GM12878 (cell line): ENCODE measurements around the gene CDC20B. TPM values are rescaled to one million over a fixed set of nuclear protein-coding genes. Genes with fewer than 3 reads are reported as not detected.

Experiments
- ATAC-seq: fragments of 200-7000 bp; cut with Tn5 transposase; 3 replicates; pipeline ENCODE4 v1.9.1; 2020; ENCODE audit warnings: mild to moderate bottlenecking, moderate library complexity
- BruUV-seq: library from RNA; stranded (reverse); fragments of 400-500 nt; replicated peaks from 2 replicates; lab custom pipeline; 2021; lab: Mats Ljungman, UMichigan
- CTCF ChIA-PET: fragments of 300-600 bp; sonication (Branson Sonifier 250); formaldehyde crosslinking; extraction: SDS; loops from one replicate; lab custom pipeline; 2021; ENCODE audit warnings: inconsistent platforms; lab: Yijun Ruan, JAX
- POLR2A ChIA-PET: fragments of 350-600 bp; formaldehyde crosslinking; extraction: SDS; loops from one replicate; lab custom pipeline; 2021; ENCODE audit warnings: inconsistent platforms; lab: Charles Lee
- RAD21 ChIA-PET: fragments of 300-600 bp; sonication (Branson Sonifier 250); formaldehyde crosslinking; loops from one replicate; lab custom pipeline; 2023; ENCODE audit warnings: antibody characterized with exemption; ENCODE audit not compliant: unreplicated experiment; lab: Charles Lee
- SMC1A ChIA-PET: fragments of 300-600 bp; sonication (Branson Sonifier 250); formaldehyde crosslinking; loops from one replicate; lab custom pipeline; 2023; ENCODE audit not compliant: unreplicated experiment, uncharacterized antibody; lab: Charles Lee
- DNase-seq: peaks from one replicate; pipeline ENCODE4 v3.0.0-alpha.2; 2011; ENCODE audit warnings: low read depth, low spot score
- FAIRE-seq: peaks from 3 replicates; lab custom pipeline; 2011; peaks lifted over from hg19 to GRCh38; lab: Jason Lieb, UNC
- H2AFZ ChIP-seq: 2 replicates; pipeline ENCODE4 v1.6.0; 2011; ENCODE audit warnings: low read depth, low read length, control low read depth; ENCODE audit not compliant: control insufficient read depth
- H3K27ac ChIP-seq: 2 replicates; pipeline ENCODE4 v1.5.1; 2011; ENCODE audit warnings: control low read depth; ENCODE audit not compliant: control insufficient read depth, insufficient read depth
- H3K27me3 ChIP-seq, 2 experiments: replicated peaks in 1 of 2; 2 replicates each; pipeline versions ENCODE4 v1.6.0 to v1.6.1; 2011; ENCODE audit warnings: low read length in 1 of 2; ENCODE audit not compliant: control insufficient read depth in 2 of 2, insufficient read depth in 2 of 2
- H3K36me3 ChIP-seq, 2 experiments: 2 replicates each; pipeline ENCODE4 v1.5.1; 2011; ENCODE audit warnings: low read length in 1 of 2; ENCODE audit not compliant: control insufficient read depth in 2 of 2, insufficient read depth in 2 of 2
- H3K4me1 ChIP-seq: 2 replicates; pipeline ENCODE4 v1.6.1; 2011; ENCODE audit warnings: mild to moderate bottlenecking, low read length, moderate library complexity, mixed read lengths; ENCODE audit not compliant: control insufficient read depth, insufficient read depth
- H3K4me2 ChIP-seq: 2 replicates; pipeline ENCODE4 v1.6.0; 2011; ENCODE audit warnings: control low read depth; ENCODE audit not compliant: control insufficient read depth, insufficient read depth
- H3K4me3 ChIP-seq: fragments of 200-600 bp; sonication (generic); 2 replicates; pipeline ENCODE4 v1.5.1; 2016
- H3K79me2 ChIP-seq: 2 replicates; pipeline ENCODE4 v1.6.0; 2011; ENCODE audit warnings: low read length; ENCODE audit not compliant: control insufficient read depth, insufficient read depth
- H3K9ac ChIP-seq: 2 replicates; pipeline ENCODE4 v1.8.0; 2011; ENCODE audit warnings: low read length, control low read depth, mixed read lengths; ENCODE audit not compliant: control insufficient read depth, insufficient read depth
- H3K9me3 ChIP-seq: replicated peaks from 3 replicates; pipeline ENCODE4 v1.5.1; 2011; ENCODE audit warnings: mild to moderate bottlenecking, low read length; ENCODE audit not compliant: control insufficient read depth, insufficient read depth
- H4K20me1 ChIP-seq: 2 replicates; pipeline ENCODE4 v1.6.0; 2011; ENCODE audit not compliant: control insufficient read depth, insufficient read depth
- ATF7 ChIP-seq: fragments of 450-650 bp; IDR thresholded peaks from 2 replicates; pipeline ENCODE4 v1.6.1; 2016; ENCODE audit warnings: low read depth, mild to moderate bottlenecking
- BHLHE40 ChIP-seq, 2 experiments: fragments of 450-650 bp in 1 of 2; IDR thresholded peaks; 2 replicates each; pipeline ENCODE4 v1.6.1; 2011 to 2017; ENCODE audit warnings: low read depth in 2 of 2, borderline replicate concordance in 1 of 2, improper control_type of control experiment in 1 of 2, low read length in 1 of 2, mild to moderate bottlenecking in 1 of 2
- BMI1 ChIP-seq: fragments of 450-650 bp; IDR thresholded peaks from 2 replicates; pipeline ENCODE4 v1.6.1; 2016; ENCODE audit warnings: mild to moderate bottlenecking, moderate library complexity, borderline replicate concordance
- DPF2 ChIP-seq: fragments of 450-650 bp; IDR thresholded peaks from 2 replicates; pipeline ENCODE4 v1.6.1; 2017; ENCODE audit warnings: mild to moderate bottlenecking
- GABPA ChIP-seq: IDR thresholded peaks from 2 replicates; pipeline ENCODE4 v1.6.1; 2014; ENCODE audit warnings: antibody characterized with exemption, low read depth, mild to moderate bottlenecking, inconsistent platforms
- IKZF1 ChIP-seq: fragments of 450-650 bp; conservative IDR thresholded peaks from 2 replicates; pipeline ENCODE4 v1.6.1; 2017; ENCODE audit warnings: antibody characterized with exemption, mild to moderate bottlenecking
- KAT2A ChIP-seq: conservative IDR thresholded peaks from 2 replicates; pipeline ENCODE4 v1.6.1; 2011; ENCODE audit warnings: low read depth, low read length; ENCODE audit not compliant: control insufficient read depth
- KDM1A ChIP-seq: fragments of 200-600 bp; sonication (generic); IDR thresholded peaks from 2 replicates; pipeline ENCODE4 v1.6.1; 2016; ENCODE audit warnings: borderline replicate concordance
- LARP7 ChIP-seq: fragments of 450-650 bp; IDR thresholded peaks from 2 replicates; pipeline ENCODE4 v1.6.1; 2017; ENCODE audit warnings: mild to moderate bottlenecking
- NR2C2 ChIP-seq: IDR thresholded peaks from 2 replicates; pipeline ENCODE4 v1.6.1; 2011; ENCODE audit warnings: borderline replicate concordance, low read depth; ENCODE audit not compliant: control insufficient read depth, insufficient read length
- NR2F1 ChIP-seq: fragments of 450-650 bp; conservative IDR thresholded peaks from 2 replicates; pipeline ENCODE4 v1.6.1; 2017; ENCODE audit warnings: mild to moderate bottlenecking
- NRF1 ChIP-seq: conservative IDR thresholded peaks from 2 replicates; pipeline ENCODE4 v1.6.1; 2011; ENCODE audit warnings: mild to moderate bottlenecking, low read depth, low read length, improper control_type of control experiment
- PKNOX1 ChIP-seq: fragments of 450-650 bp; IDR thresholded peaks from 2 replicates; pipeline ENCODE4 v1.6.1; 2016; ENCODE audit warnings: mild to moderate bottlenecking
- POLR2AphosphoS5 ChIP-seq: IDR thresholded peaks from 2 replicates; pipeline ENCODE4 v1.6.1; 2011; ENCODE audit warnings: mild to moderate bottlenecking, low read length, inconsistent platforms
- RAD21 ChIP-seq: IDR thresholded peaks from 2 replicates; pipeline ENCODE4 v1.6.1; 2011; ENCODE audit warnings: mild to moderate bottlenecking, low read depth, low read length, moderate library complexity; ENCODE audit not compliant: insufficient read depth
- TAF1 ChIP-seq: IDR thresholded peaks from 2 replicates; pipeline ENCODE4 v1.6.1; 2011; ENCODE audit warnings: mild to moderate bottlenecking, low read depth, low read length, borderline replicate concordance
- TCF7 ChIP-seq: IDR thresholded peaks from 2 replicates; pipeline ENCODE4 v1.6.1; 2014; ENCODE audit warnings: antibody characterized with exemption, borderline replicate concordance
- ZNF24 ChIP-seq: fragments of 450-650 bp; IDR thresholded peaks from 2 replicates; pipeline ENCODE4 v1.6.1; 2017; ENCODE audit warnings: antibody characterized with exemption, mild to moderate bottlenecking
- WGBS: methylation state at CpG from one replicate; pipeline ENCODE4 v1.1.6; 2016; ENCODE audit warnings: low lambda C conversion rate; ENCODE audit not compliant: insufficient replicate concordance, insufficient coverage; ENCODE audit errors: missing lambda C conversion rate; 5-methylcytosine and 5-hydroxymethylcytosine counted together
- in situ Hi-C: fragments of 300-500 bp; cut with MboI; formaldehyde crosslinking; loops from 9 replicates; pipeline ENCODE4 v1.14.3; 2018; ENCODE audit warnings: mixed read lengths
- intact Hi-C: fragments of 100-400 bp; cut with micrococcal nuclease; formaldehyde crosslinking; loops from one replicate; pipeline ENCODE4 v1.14.2; 2022; ENCODE audit not compliant: unreplicated experiment
- polyA plus RNA-seq, 11 experiments: library from polyadenylated mRNA; depleted of rRNA in 4 of 11; unstranded in 6 of 11; stranded (reverse) in 5 of 11; fragments of >200 nt; fragmentation: Nextera tagmentation in 4 of 11; fragmentation: Illumina TruSeq in 1 of 11; extraction: Ambion mirVana in 4 of 11; extraction: Trizol in 1 of 11; gene quantifications; 1 replicate in 1 of 11; 2 replicates in 10 of 11; pipeline versions ENCODE4 v1.2.1 to v1.2.3, GENCODE V29; 2011 to 2016; ENCODE audit warnings: inconsistent platforms in 2 of 11, missing spikeins in 2 of 11, low read depth in 1 of 11
- total RNA-seq, 4 experiments: library from RNA; depleted of rRNA in 3 of 4; stranded (reverse); fragments of >200 nt in 3 of 4; fragmentation: Illumina TruSeq in 1 of 4; extraction: Trizol in 1 of 4; gene quantifications; 2 replicates each; pipeline versions ENCODE4 v1.2.1 to v1.2.3, GENCODE V29; 2013 to 2021
- TF ChIP-seq, protein P1 (sequence below), 3 experiments: IDR thresholded peaks in 2 of 3; conservative IDR thresholded peaks in 1 of 3; 2 replicates each; pipeline ENCODE4 v1.5.1; 2011; ENCODE audit warnings: low read depth in 3 of 3, low read length in 3 of 3, mild to moderate bottlenecking in 3 of 3, control low read depth in 2 of 3, moderate library complexity in 2 of 3, inconsistent platforms in 1 of 3, mixed read lengths in 1 of 3; ENCODE audit not compliant: control insufficient read depth in 2 of 3, insufficient read depth in 1 of 3; ENCODE audit errors: extremely low read depth in 1 of 3

CDC20B gene
- total and polyA plus RNA-seq, 10 of the 15 experiments (the other 5 are each of a cell fraction or from before 2014, with no cell fraction given) = 0.05 to 0.11 TPM; not detected in 8

GRCh38 chr5:55172051-55172899 is 702 bp downstream of the CDC20B start:
- H4K20me1 ChIP-seq = no peaks in the 10 kb centered on the region
- ATAC-seq (peak; percentile 84), FAIRE-seq (peak; percentile 80), DNase-seq (peak; percentile 45)
- RAD21 ChIA-PET = interaction anchor here (0.5 to 1.6 kb wide), 9 partner anchors 196 to 1672 kb away, joined by 3 to 9 read pairs (median 4); no protein-coding TSS in a partner anchor
- CTCF ChIA-PET = interaction anchor here (0.6 to 3.1 kb wide), 16 partner anchors 10 to 1028 kb away, joined by 3 to 23 read pairs (median 4); partner anchors contain the start of gene GPX8
- SMC1A ChIA-PET = interaction anchor here (0.8 to 1.8 kb wide), 9 partner anchors 11 to 1097 kb away, joined by 3 to 7 read pairs (median 3); partner anchors contain the start of gene CCNO
- no peak overlapping the region for H3K27ac ChIP-seq
- H3K36me3 ChIP-seq = no peaks in the 10 kb centered on the region
- H3K4me3 ChIP-seq = peak overlapping the region; percentile 69
- in situ Hi-C loops (loop anchor here (5.0 to 10.0 kb wide), 2 partner anchors 515 to 1023 kb away; no protein-coding TSS in a partner anchor), intact Hi-C loops (loop anchor here (2.0 to 10.0 kb wide), 5 partner anchors 85 to 1093 kb away; partner anchors contain the start of genes DHX29 and MTREX)
- peaks cover 3 to 22% of the 10 kb centered on the region in 2 experiments; a peak in 3 of 4 replicates for H3K27me3 ChIP-seq
- H3K79me2 ChIP-seq = no peaks in the 10 kb centered on the region
- H3K9me3 ChIP-seq = no peaks in the 10 kb centered on the region; the same call in 2 of the 3 replicates
- POLR2A ChIA-PET = interaction anchor here (0.7 kb wide), 1 partner anchor 39 kb away, joined by 4 read pairs; no protein-coding TSS in a partner anchor
- peaks cover 9% of the 10 kb centered on the region for H3K4me1 ChIP-seq
- H3K9ac ChIP-seq = no peak overlapping the region
- BruUV-seq = no TSS peak
- 1% methylated on average over 15 of the region's 15 CpGs for WGBS
- H2AFZ ChIP-seq = peak overlapping the region; percentile 25; the same call in 1 of the 2 replicates
- H3K4me2 ChIP-seq = peak overlapping the region; percentile 99
- TF ChIP-seq ATF7 (no peak), NR2C2 (no peak), ZNF24 (no peak), BHLHE40 (IDR thresholded peaks at IDR 0.05; ENCODE audit: borderline replicate concordance in 1 of 2, low read depth in 2 of 2, low read length in 1 of 2) (peak; percentile 23 to 40; a peak in 1 of 4 replicates), TCF7 (no peak), RAD21 (peak; percentile 92), BMI1 (peak; percentile 51; the same call in 1 of the 2 replicates), POLR2AphosphoS5 (no peak), IKZF1 (no peak), DPF2 (no peak), LARP7 (no peak), PKNOX1 (no peak), KAT2A (no peak), NR2F1 (no peak), GABPA (no peak), TAF1 (no peak), KDM1A (no peak), NRF1 (no peak)
- TF ChIP-seq, protein P1, sequence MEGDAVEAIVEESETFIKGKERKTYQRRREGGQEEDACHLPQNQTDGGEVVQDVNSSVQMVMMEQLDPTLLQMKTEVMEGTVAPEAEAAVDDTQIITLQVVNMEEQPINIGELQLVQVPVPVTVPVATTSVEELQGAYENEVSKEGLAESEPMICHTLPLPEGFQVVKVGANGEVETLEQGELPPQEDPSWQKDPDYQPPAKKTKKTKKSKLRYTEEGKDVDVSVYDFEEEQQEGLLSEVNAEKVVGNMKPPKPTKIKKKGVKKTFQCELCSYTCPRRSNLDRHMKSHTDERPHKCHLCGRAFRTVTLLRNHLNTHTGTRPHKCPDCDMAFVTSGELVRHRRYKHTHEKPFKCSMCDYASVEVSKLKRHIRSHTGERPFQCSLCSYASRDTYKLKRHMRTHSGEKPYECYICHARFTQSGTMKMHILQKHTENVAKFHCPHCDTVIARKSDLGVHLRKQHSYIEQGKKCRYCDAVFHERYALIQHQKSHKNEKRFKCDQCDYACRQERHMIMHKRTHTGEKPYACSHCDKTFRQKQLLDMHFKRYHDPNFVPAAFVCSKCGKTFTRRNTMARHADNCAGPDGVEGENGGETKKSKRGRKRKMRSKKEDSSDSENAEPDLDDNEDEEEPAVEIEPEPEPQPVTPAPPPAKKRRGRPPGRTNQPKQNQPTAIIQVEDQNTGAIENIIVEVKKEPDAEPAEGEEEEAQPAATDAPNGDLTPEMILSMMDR (IDR thresholded peaks at IDR 0.05 in 2 of 3, conservative IDR thresholded peaks at IDR 0.05 in 1 of 3; ENCODE audit: control insufficient read depth in 2 of 3, extremely low read depth in 1 of 3, insufficient read depth in 1 of 3, low read depth in 3 of 3, low read length in 3 of 3) = peak; percentile 60 to 89 (median 82); a peak in 5 of 6 replicates
